ENCODE results near the gene KIAA0825. TPM values are rescaled to one million over a fixed set of nuclear protein-coding genes. Genes with fewer than 3 reads are reported as not detected.

Gene KIAA0825
- polyA plus RNA-seq, 1 of the 3 experiments (the other 2 are of a cell fraction) = 0.61 TPM

DNA sequence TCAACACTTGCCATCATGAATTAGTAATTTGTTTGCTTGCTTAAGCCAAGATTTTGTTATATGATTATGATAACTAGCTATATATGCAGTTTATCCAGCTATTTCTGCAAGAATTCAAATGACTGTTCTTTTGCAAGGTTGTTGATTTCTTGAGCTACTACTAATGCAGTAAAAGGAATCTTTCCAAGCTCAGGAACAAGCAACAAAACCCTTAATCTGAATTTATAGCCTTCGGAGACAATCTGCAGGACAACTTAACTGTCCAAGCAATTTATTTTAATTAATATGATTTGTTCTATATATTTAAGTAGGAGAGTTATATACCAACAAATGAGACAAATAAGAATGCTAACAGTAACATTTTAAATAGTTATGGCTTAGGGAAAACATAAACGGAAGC is 450.3 kb downstream of the KIAA0825 start:
- Histone ChIP-seq H3K9ac (no peak overlapping the region), H3K9me2 (no peaks in the 10 kb centered on the region; the same call in 1 of the 2 replicates), H3K4me3 (ENCODE audit: low read depth in 2 of 2, low read length in 1 of 2) (no peak overlapping the region), H2AFZ (ENCODE audit: low read depth) (no peak overlapping the region), H3K4me2 (no peak overlapping the region), H3K9me3 (no peaks in the 10 kb centered on the region), H3K4me1 (ENCODE audit: control insufficient read depth in 1 of 2, insufficient read depth in 2 of 2, low read depth in 1 of 2, low read length in 1 of 2) (no peaks in the 10 kb centered on the region), H3F3A (replicated peaks; ENCODE audit: insufficient read depth) (no peaks in the 10 kb centered on the region), H3K27me3 (ENCODE audit: insufficient read depth) (no peaks in the 10 kb centered on the region), H4K20me1 (ENCODE audit: insufficient read depth) (no peaks in the 10 kb centered on the region), H3K36me3 (replicated peaks in 1 of 2; ENCODE audit: control insufficient read depth in 1 of 2, insufficient read depth in 2 of 2, low read length in 1 of 2) (no peaks in the 10 kb centered on the region), H3K79me2 (ENCODE audit: insufficient read depth) (no peaks in the 10 kb centered on the region), H3K27ac (ENCODE audit: low read depth in 2 of 2, low read length in 1 of 2) (no peak overlapping the region)
- DNase-seq = no peak
- POLR2A ChIA-PET = no interaction called here
- TF ChIP-seq JUND (IDR thresholded peaks at IDR 0.05) (no peak), CHD2 (IDR thresholded peaks at IDR 0.05; ENCODE audit: low read length, partially characterized antibody) (no peak), TAF1 (IDR thresholded peaks at IDR 0.05; ENCODE audit: borderline replicate concordance, low read depth, low read length) (no peak), MXI1 (IDR thresholded peaks at IDR 0.05; ENCODE audit: low read depth, low read length) (no peak)
- TF ChIP-seq, protein P1, sequence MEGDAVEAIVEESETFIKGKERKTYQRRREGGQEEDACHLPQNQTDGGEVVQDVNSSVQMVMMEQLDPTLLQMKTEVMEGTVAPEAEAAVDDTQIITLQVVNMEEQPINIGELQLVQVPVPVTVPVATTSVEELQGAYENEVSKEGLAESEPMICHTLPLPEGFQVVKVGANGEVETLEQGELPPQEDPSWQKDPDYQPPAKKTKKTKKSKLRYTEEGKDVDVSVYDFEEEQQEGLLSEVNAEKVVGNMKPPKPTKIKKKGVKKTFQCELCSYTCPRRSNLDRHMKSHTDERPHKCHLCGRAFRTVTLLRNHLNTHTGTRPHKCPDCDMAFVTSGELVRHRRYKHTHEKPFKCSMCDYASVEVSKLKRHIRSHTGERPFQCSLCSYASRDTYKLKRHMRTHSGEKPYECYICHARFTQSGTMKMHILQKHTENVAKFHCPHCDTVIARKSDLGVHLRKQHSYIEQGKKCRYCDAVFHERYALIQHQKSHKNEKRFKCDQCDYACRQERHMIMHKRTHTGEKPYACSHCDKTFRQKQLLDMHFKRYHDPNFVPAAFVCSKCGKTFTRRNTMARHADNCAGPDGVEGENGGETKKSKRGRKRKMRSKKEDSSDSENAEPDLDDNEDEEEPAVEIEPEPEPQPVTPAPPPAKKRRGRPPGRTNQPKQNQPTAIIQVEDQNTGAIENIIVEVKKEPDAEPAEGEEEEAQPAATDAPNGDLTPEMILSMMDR (IDR thresholded peaks at IDR 0.05) = no peak
- CTCF ChIA-PET = no interaction called here
- 88% methylated on average over 2 of the region's 2 CpGs for WGBS (ENCODE audit: low lambda C conversion rate)

DNA sequence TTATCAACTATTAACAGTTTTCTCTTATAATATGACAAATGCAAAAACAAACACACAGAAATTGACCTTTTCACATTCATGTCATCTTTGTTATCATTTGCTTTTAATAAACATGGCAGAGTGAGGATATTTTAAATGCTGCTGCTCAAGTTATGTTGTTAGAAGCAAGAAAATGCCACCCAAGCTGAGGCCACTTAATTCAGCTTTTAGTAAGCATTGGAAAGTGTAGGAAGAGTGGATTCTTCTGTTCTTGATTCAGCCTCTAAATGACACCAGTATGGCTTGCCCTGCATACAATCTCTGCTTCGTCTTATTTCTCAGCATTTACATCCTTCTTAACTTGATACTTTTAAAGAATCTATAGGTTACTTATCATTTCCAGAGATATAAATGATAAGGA is 456.6 kb downstream of the KIAA0825 start:
- Histone ChIP-seq H3K36me3 (replicated peaks in 1 of 2; ENCODE audit: control insufficient read depth in 1 of 2, insufficient read depth in 2 of 2, low read length in 1 of 2) (no peaks in the 10 kb centered on the region), H3K4me1 (ENCODE audit: control insufficient read depth in 1 of 2, insufficient read depth in 2 of 2, low read depth in 1 of 2, low read length in 1 of 2) (no peaks in the 10 kb centered on the region), H3K27me3 (ENCODE audit: insufficient read depth) (no peaks in the 10 kb centered on the region), H3K27ac (ENCODE audit: low read depth in 2 of 2, low read length in 1 of 2) (no peak overlapping the region), H2AFZ (ENCODE audit: low read depth) (no peak overlapping the region), H3K79me2 (ENCODE audit: insufficient read depth) (no peaks in the 10 kb centered on the region), H3K9me2 (no peaks in the 10 kb centered on the region; the same call in 1 of the 2 replicates), H3K9ac (no peak overlapping the region), H3F3A (replicated peaks; ENCODE audit: insufficient read depth) (no peaks in the 10 kb centered on the region), H4K20me1 (ENCODE audit: insufficient read depth) (no peaks in the 10 kb centered on the region), H3K4me3 (ENCODE audit: low read depth in 2 of 2, low read length in 1 of 2) (no peak overlapping the region), H3K9me3 (no peaks in the 10 kb centered on the region), H3K4me2 (no peak overlapping the region)
- TF ChIP-seq, protein P2, sequence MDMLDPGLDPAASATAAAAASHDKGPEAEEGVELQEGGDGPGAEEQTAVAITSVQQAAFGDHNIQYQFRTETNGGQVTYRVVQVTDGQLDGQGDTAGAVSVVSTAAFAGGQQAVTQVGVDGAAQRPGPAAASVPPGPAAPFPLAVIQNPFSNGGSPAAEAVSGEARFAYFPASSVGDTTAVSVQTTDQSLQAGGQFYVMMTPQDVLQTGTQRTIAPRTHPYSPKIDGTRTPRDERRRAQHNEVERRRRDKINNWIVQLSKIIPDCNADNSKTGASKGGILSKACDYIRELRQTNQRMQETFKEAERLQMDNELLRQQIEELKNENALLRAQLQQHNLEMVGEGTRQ (IDR thresholded peaks at IDR 0.05; ENCODE audit: borderline replicate concordance, low read depth, low read length) = no peak
- ChIA-PET CTCF (no interaction called here), POLR2A (no interaction called here)
- DNase-seq = no peak
- 83% methylated on average over 1 of the region's 1 CpG for WGBS (ENCODE audit: low lambda C conversion rate)

DNA sequence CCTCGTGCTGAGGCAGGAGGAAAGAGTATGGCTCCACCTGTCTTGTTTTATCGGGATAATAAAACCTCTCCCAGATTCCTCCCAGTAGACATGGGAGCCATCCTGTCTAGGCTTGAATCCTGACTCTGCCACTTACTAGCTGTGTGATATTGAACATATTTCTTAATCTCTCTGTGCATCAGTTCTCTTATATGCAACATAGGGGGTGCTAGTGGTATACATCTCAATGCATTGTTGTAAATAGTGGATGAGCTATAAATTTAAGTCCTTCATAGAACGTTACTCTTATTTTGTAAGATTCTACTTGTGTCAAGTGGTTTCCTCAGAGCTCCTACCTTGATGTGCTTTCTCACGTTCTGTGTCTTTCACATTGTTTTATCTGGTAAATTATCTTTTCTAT is 459.3 kb downstream of the KIAA0825 start:
- no peaks in the 10 kb centered on the region for H3K9me2 ChIP-seq
- H3F3A ChIP-seq (replicated peaks; ENCODE audit: insufficient read depth) = no peaks in the 10 kb centered on the region
- no peaks in the 10 kb centered on the region for H4K20me1 ChIP-seq (ENCODE audit: insufficient read depth)
- no peaks in the 10 kb centered on the region for H3K4me1 ChIP-seq (ENCODE audit: control insufficient read depth in 1 of 2, insufficient read depth in 2 of 2, low read depth in 1 of 2, low read length in 1 of 2)
- H2AFZ ChIP-seq (ENCODE audit: low read depth) = no peak overlapping the region
- no peaks in the 10 kb centered on the region for H3K36me3 ChIP-seq (replicated peaks in 1 of 2; ENCODE audit: control insufficient read depth in 1 of 2, insufficient read depth in 2 of 2, low read length in 1 of 2)
- DNase-seq = no peak
- CTCF ChIA-PET = interaction anchor here (1.5 kb wide), 1 partner anchor 51 kb away, joined by 4 read pairs; no protein-coding TSS in a partner anchor
- H3K9me3 ChIP-seq = no peaks in the 10 kb centered on the region
- no peak overlapping the region for H3K27ac ChIP-seq (ENCODE audit: low read depth in 2 of 2, low read length in 1 of 2)
- POLR2A ChIA-PET = no interaction called here
- H3K79me2 ChIP-seq (ENCODE audit: insufficient read depth) = no peaks in the 10 kb centered on the region
- no peak overlapping the region for H3K9ac ChIP-seq
- WGBS (ENCODE audit: low lambda C conversion rate) = 77% methylated on average over 4 of the region's 4 CpGs
- H3K4me2 ChIP-seq = no peak overlapping the region
- H3K27me3 ChIP-seq (ENCODE audit: insufficient read depth) = no peaks in the 10 kb centered on the region
- no peak overlapping the region for H3K4me3 ChIP-seq (ENCODE audit: low read depth in 2 of 2, low read length in 1 of 2)
- TF ChIP-seq, protein P3, sequence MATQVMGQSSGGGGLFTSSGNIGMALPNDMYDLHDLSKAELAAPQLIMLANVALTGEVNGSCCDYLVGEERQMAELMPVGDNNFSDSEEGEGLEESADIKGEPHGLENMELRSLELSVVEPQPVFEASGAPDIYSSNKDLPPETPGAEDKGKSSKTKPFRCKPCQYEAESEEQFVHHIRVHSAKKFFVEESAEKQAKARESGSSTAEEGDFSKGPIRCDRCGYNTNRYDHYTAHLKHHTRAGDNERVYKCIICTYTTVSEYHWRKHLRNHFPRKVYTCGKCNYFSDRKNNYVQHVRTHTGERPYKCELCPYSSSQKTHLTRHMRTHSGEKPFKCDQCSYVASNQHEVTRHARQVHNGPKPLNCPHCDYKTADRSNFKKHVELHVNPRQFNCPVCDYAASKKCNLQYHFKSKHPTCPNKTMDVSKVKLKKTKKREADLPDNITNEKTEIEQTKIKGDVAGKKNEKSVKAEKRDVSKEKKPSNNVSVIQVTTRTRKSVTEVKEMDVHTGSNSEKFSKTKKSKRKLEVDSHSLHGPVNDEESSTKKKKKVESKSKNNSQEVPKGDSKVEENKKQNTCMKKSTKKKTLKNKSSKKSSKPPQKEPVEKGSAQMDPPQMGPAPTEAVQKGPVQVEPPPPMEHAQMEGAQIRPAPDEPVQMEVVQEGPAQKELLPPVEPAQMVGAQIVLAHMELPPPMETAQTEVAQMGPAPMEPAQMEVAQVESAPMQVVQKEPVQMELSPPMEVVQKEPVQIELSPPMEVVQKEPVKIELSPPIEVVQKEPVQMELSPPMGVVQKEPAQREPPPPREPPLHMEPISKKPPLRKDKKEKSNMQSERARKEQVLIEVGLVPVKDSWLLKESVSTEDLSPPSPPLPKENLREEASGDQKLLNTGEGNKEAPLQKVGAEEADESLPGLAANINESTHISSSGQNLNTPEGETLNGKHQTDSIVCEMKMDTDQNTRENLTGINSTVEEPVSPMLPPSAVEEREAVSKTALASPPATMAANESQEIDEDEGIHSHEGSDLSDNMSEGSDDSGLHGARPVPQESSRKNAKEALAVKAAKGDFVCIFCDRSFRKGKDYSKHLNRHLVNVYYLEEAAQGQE (IDR thresholded peaks at IDR 0.05; ENCODE audit: low read depth, low read length) = no peak
- TF ChIP-seq, protein P1 (IDR thresholded peaks at IDR 0.05) = peak; percentile 18; the same call in 1 of the 2 replicates
- no peak for TF ChIP-seq FOXJ3 (CRISPR knock-in tag; IDR thresholded peaks at IDR 0.05)
- peak; percentile 18; the same call in 1 of the 2 replicates for TF ChIP-seq RAD21 (IDR thresholded peaks at IDR 0.05; ENCODE audit: low read length)
- no peak for TF ChIP-seq FOXM1 (IDR thresholded peaks at IDR 0.05; ENCODE audit: low read depth)
- TF ChIP-seq, protein P4, sequence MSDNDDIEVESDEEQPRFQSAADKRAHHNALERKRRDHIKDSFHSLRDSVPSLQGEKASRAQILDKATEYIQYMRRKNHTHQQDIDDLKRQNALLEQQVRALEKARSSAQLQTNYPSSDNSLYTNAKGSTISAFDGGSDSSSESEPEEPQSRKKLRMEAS (IDR thresholded peaks at IDR 0.05; ENCODE audit: low read depth) = no peak
- TF ChIP-seq TAF1 (IDR thresholded peaks at IDR 0.05; ENCODE audit: borderline replicate concordance, low read depth, low read length) = no peak
- TF ChIP-seq ELF1 (IDR thresholded peaks at IDR 0.05) = no peak
